HT1080 (cell line): ENCODE data around the gene DXO. TPM values are rescaled to one million over a fixed set of nuclear protein-coding genes. Genes with fewer than 3 reads are reported as not detected.
"Not testable (repeated sequence)": the region's sequence is repeated elsewhere in the genome, so short reads cannot be mapped to it uniquely, and the experiment has no call there.

Source experiments
- DNase-seq: peaks from one replicate; pipeline ENCODE4 v3.0.0-alpha.2; 2015; ENCODE audit warnings: low read depth
- total RNA-seq: library from RNA; depleted of rRNA; stranded (reverse); fragments of >200 nt; shearing (Covaris generic); gene quantifications from 2 replicates; pipeline ENCODE4 v1.2.3, GENCODE V29; 2014

The DXO gene
- total RNA-seq, 1 experiment from 2014 or later: 30.1 TPM

GRCh38 chr6:31980195-31980876 lies 8.4 kb upstream of the DXO start:
- DNase-seq: not testable (repeated sequence)

- no peak for DNase-seq
Measured at GRCh38 chr6:31979238-31979898, 7.4 kb upstream of the DXO start.

- DNase-seq: no peak
Measured at GRCh38 chr6:31978831-31979230, 6.9 kb upstream of the DXO start.

DNA sequence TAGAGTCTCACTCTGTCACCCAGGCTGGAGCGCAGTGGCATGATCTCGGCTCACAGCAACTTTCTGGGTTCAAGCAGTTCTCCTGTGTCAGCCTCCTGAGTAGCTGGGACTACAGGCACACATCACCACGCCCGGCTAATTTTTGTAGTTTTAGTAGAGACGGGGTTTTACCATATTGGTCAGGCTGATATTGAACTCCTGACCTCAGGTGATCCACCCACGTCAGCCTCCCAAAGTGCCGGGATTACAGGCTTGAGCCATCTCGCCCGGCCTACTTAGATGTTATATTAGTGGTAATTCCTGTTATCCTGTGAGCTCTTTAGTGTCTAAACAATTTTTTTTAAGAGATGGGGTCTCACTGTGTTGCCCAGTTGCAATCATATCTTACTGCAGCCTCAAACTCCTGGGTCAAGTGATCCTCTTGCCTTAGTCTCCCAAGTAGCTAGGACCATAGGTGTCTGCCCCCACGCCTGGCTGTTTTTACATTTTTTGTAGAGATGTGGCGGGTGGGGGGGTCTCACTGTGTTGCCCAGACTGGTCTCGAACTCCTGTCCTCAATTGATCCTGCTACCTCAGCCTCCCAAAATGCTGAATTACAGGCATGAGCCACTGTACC lies 6.0 kb upstream of the DXO start:
- DNase-seq: no peak

DNA sequence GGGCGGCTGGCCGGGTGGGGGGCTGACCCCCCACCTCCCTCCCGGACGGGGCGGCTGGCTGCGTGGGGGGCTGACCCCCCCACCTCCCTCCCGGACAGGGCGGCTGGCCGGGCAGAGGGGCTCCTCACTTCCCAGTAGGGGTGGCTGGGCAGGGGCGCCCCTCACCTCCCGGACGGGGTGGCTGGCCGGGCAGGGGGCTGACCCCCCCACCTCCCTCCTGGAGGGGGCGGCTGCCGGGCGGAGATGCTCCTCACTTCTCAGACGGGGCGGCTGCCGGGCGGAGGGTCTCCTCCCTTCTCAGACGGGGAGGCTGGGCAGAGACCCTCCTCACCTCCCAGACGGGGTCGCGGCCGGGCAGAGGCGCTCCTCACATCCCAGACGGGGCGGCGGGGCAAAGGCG lies 4.1 kb upstream of the DXO start:
- DNase-seq: not testable (repeated sequence)

DNA sequence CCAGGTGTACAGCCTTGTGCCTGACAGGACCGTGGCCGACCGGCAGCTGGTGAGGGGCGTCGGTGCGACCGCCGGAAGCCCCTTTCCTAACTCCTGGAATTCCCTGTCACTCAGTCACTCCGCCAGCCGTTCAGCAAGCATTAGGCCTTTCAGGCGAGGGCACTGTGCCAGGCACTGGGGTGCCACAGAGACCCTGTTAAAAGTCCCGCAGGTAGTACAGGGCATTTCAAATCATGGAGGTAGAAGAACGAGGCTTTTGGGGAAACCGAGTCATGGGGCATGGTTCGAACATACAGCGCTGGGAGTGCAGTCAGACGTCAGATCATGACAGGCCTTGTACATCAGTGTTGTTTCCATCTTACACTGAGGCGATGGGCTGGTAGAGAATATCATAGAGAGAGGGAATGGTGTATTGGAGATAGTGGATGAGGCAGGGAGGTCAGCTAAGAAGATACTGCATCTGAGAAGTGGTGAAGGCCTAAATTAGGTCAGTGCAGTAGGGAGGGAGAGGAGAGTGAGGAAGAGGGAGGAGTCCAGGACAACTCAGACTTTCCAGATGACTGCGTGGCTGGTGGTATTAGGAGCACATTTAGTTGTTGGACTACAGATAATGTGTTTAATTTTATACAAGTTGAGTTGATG lies 892 bp upstream of the DXO start:
- no peak for DNase-seq

- DNase-seq: no peak
Measured at GRCh38 chr6:31971279-31971992, 502 bp downstream of the DXO start.

DNA sequence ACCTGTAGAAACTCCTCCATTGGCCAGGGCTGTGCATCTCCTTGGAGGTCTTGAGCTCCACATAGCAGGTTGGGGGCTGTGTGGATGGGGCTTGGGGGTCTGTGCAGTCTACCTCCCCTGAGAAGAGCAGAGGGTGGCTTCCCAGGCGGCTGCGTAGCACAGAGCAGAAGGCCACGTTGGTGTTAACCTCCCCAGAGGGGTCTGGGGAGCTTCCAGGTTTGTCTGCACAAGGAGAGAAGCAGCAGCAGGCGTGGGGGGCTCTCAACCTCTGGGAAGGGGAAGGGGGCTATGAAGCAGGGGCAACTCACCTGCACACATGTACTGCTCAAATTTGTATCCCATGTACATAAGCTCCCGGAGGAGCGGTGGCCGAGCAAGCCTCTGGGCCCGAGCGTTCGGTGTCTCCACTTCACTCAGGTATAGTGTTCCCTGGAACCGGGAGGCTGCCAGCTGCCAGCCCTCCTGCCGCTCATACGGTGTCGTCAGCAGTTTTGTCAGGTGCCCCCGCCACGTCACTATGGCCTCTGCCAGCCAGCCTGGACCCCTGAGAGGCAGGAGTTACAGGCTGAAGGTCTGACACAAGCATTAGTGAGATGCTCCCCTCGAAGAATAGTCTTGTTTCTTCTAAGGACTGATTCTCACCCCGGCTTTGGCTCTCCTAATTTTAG lies 1.2 kb downstream of the DXO start:
- no peak for DNase-seq

DNA sequence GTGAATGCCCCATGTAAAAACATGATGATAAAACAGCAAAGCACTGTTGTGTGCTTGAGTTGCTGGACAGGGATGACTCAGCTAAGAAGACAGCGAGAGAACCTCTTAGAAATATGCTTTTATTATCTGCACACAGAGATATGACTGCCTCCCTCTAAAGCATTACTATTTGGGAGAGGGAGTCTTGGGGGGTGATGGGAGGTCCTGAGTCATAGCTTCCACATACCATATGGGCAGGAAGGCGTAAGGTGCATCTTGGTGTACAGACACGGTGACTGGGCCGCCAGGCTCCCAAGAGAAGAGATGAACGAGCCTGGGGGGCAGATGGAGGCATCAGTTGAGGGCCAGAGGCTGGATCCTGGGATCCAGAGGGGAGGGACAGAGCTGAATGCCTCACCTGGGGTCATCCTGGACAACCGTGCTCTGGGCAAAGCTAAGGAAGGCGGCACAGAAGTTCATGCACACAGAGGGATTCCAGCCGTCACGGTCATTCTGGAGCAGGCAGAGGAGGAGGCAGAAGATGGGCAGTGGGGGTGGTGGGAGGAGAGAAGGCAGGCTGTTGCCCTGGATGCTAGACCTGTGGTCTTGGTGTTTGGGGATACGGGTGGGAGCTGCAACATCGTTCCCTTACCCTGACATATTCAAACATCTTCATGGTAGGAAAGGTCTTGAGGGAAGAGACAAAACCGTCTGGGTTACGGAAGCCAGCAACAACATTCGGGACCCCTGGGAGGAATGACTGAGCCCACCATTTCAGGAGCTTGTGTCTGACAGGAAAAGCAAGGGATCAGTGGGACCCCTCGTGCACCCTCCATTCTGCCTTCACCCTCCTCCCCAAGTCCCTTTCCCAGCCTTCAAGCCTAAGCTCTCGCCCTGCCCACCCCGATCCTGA lies 2.0 kb downstream of the DXO start:
- no peak for DNase-seq

DNA sequence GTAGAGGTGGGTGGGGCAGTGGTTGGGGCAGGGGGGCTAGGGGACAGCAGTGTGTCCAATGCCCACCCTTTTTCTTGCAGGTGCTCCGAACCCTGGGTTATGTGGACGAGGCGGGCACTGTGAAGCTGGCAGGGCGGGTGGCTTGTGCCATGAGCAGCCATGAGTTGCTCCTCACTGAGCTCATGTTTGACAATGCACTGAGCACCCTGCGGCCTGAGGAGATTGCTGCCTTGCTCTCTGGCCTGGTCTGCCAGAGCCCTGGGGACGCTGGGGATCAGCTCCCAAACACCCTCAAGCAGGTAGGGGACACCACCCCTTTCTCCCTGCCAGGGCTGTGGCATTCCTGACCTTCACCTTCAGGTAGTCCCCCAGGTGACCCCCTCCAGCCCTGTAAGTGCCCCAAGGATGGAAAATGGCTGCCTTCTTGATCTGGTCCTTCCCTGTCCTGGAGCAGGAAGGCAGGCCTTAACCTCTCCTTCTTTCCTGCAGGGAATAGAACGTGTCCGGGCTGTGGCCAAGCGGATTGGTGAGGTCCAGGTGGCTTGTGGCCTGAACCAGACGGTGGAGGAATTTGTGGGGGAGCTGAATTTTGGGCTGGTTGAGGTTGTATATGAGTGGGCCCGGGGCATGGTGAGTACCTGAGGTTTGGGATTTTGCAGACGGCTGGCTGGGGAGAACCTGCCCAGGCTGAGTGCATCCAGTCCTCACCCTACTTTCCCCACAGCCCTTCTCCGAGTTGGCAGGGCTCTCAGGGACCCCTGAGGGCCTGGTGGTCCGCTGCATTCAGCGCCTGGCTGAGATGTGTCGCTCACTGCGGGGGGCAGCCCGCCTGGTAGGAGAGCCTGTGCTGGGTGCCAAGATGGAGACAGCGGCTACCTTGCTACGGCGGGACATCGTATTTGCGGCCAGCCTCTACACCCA lies 2.9 kb downstream of the DXO start:
- DNase-seq: no peak

DNA sequence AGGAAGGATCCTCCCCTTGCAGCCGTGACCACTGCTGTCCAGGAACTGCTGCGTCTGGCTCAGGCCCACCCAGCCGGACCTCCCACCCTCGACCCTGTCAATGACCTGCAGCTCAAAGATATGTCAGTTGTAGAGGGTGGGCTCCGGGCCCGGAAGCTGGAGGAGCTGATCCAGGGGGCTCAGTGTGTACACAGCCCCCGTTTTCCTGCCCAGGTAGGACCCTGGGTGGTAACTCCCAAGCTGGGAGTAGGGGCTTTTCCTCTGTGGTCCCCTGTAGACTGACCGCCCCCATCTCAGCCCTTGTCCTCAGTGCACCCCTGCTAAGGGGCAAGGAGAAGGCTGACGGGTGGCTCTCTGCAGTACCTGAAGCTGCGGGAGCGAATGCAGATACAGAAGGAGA lies 3.6 kb downstream of the DXO start:
- DNase-seq: no peak

GRCh38 chr6:31967926-31968320 lies 4.0 kb downstream of the DXO start:
- no peak for DNase-seq

DNA sequence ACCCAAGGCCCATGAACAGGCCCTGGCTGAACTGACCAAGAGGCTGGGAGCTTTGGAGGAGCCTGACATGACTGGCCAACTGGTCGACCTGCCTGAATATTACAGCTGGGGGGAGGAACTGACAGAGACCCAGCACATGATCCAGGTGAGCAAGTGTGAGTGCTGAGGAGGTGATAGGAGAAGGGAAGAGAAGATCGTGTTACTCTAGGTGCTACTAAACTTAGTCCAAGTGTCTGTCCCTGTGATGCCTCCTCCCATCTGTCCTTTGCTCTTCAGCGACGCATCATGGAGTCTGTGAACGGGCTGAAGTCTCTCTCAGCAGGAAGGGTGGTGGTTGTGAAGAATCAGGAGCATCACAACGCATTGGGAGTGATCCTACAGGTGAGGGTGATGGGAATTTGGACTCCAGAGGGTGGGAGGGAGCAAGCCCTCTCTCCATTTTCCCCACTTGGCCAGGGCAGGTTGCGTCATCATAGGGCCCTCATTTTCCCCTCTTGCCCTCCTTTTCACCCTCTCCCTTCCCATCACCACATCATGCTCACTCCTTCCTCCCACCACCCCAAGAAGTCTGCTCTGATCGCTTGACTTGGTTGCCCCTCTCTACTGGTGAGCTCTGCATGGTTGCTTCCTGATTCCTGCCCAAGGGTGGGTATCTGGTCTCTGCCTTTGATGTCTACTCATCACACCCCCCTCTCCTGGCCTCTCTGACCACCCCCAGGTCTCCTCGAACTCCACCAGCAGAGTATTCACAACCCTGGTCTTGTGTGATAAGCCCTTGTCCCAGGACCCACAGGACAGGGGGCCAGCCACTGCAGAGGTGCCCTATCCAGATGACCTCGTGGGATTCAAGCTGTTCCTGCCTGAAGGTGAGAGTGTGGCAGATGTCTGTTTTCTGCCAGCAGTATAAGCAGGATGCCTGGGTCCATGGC lies 4.7 kb downstream of the DXO start:
- no peak for DNase-seq

GRCh38 chr6:31966506-31966905 lies 5.4 kb downstream of the DXO start:
- DNase-seq: no peak

GRCh38 chr6:31965700-31966099 lies 6.2 kb downstream of the DXO start:
- DNase-seq: no peak

GRCh38 chr6:31963921-31964320 lies 8.0 kb downstream of the DXO start:
- DNase-seq: no peak

DNA sequence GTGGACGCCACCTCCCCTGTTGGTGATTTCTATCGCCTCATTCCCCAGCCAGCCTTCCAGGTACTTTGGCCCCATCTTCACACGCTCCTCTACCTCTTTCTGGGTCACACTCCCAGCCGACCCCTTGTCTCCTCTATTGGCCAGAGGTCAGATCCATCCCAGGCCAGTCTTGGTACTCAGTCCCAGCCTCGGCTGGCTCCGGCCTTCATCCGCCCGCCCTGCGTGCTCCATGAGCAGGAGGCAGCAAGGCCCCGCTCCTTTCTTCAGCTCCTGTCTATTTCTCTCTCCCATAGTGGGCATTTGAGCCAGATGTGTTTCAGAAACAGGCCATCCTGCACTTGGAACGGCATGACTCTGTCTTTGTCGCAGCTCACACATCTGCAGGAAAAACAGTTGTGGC lies 10.3 kb downstream of the DXO start:
- DNase-seq: no peak
